Neural cell (in vitro differentiated cells): ENCODE measurements around the gene KBTBD13. TPM values are rescaled to one million over a fixed set of nuclear protein-coding genes. Genes with fewer than 3 reads are reported as not detected.

Experiments
- H2AFZ ChIP-seq: fragments of 200-600, 300-800 bp; sonication (generic), shearing (Covaris generic); 2 replicates; pipeline ENCODE4 v1.6.0; 2014; ENCODE audit warnings: low read depth, mild to moderate bottlenecking, antibody characterized with exemption, low read length, moderate library complexity
- H3F3A ChIP-seq: fragments of 200-600 bp; shearing (Covaris generic); 2 replicates; pipeline ENCODE4 v1.6.1; 2016; ENCODE audit warnings: mild to moderate bottlenecking, moderate library complexity, mixed read lengths, antibody characterized with exemption, low read length; ENCODE audit not compliant: insufficient read depth, poor library complexity, severe bottlenecking
- H3K27ac ChIP-seq: fragments of 200-600, 300-800 bp; sonication (generic), shearing (Covaris generic); 2 replicates; pipeline ENCODE4 v1.5.1; 2014; ENCODE audit warnings: mild to moderate bottlenecking, low read length, moderate library complexity
- H3K27me3 ChIP-seq: fragments of 300-800, 200-600 bp; sonication (generic), shearing (Covaris generic); 2 replicates; pipeline ENCODE4 v1.6.0; 2014; ENCODE audit warnings: mild to moderate bottlenecking, low read depth, low read length, moderate library complexity; ENCODE audit not compliant: insufficient read depth
- H3K36me3 ChIP-seq: fragments of 300-800, 200-600 bp; sonication (generic), shearing (Covaris generic); 2 replicates; pipeline ENCODE4 v1.5.1; 2014; ENCODE audit warnings: mild to moderate bottlenecking, antibody characterized with exemption, low read length, moderate library complexity; ENCODE audit not compliant: insufficient read depth
- H3K4me2 ChIP-seq: fragments of 300-800, 200-600 bp; sonication (generic), shearing (Covaris generic); 2 replicates; pipeline ENCODE4 v1.6.0; 2014; ENCODE audit warnings: mild to moderate bottlenecking, low read length
- H3K4me3 ChIP-seq: fragments of 300-800, 200-600 bp; sonication (generic), shearing (Covaris generic); 2 replicates; pipeline ENCODE4 v1.5.1; 2014; ENCODE audit warnings: mild to moderate bottlenecking, low read length, moderate library complexity
- H3K79me2 ChIP-seq: fragments of 200-600 bp; shearing (Covaris generic); replicated peaks from 2 replicates; pipeline ENCODE4 v1.6.0; 2014; ENCODE audit warnings: mild to moderate bottlenecking, low read length, moderate library complexity; ENCODE audit not compliant: insufficient read depth
- H3K9ac ChIP-seq: fragments of 300-800, 200-600 bp; sonication (generic), shearing (Covaris generic); 2 replicates; pipeline ENCODE4 v1.6.1; 2016; ENCODE audit warnings: mild to moderate bottlenecking, low read length, mixed read lengths
- H3K9me2 ChIP-seq: fragments of 200-600 bp; shearing (Covaris generic); 2 replicates; pipeline ENCODE4 v1.6.1; 2016; ENCODE audit warnings: mild to moderate bottlenecking, low read length, mixed read lengths; ENCODE audit not compliant: insufficient read depth
- H3K9me3 ChIP-seq: fragments of 200-600, 300-800 bp; sonication (generic), shearing (Covaris generic); 2 replicates; pipeline ENCODE4 v1.6.1; 2016; ENCODE audit warnings: mild to moderate bottlenecking, mixed run types, low read length, moderate library complexity, mixed read lengths
- H4K20me1 ChIP-seq: fragments of 200-600 bp; shearing (Covaris generic); 2 replicates; pipeline ENCODE4 v1.6.1; 2016; ENCODE audit warnings: mild to moderate bottlenecking, mixed run types; ENCODE audit not compliant: insufficient read depth
- CTCF ChIP-seq: fragments of 450-650 bp; IDR thresholded peaks from 2 replicates; pipeline ENCODE4 v1.5.1; 2014; ENCODE audit warnings: antibody characterized with exemption, mild to moderate bottlenecking, moderate library complexity; ENCODE audit not compliant: poor library complexity, severe bottlenecking
- EP300 ChIP-seq: fragments of 450-650 bp; conservative IDR thresholded peaks from 2 replicates; pipeline ENCODE4 v1.6.1; 2014; ENCODE audit warnings: antibody characterized with exemption, mild to moderate bottlenecking, moderate library complexity; ENCODE audit not compliant: poor library complexity, severe bottlenecking
- EZH2 ChIP-seq: fragments of 200-600, 300-800 bp; shearing (Covaris generic), sonication (generic); IDR thresholded peaks from 2 replicates; pipeline ENCODE4 v1.6.1; 2014; ENCODE audit warnings: antibody characterized with exemption, low read length, borderline replicate concordance, mild to moderate bottlenecking; ENCODE audit not compliant: insufficient read depth, poor library complexity, severe bottlenecking
- MXI1 ChIP-seq: fragments of 450-650 bp; conservative IDR thresholded peaks from 2 replicates; pipeline ENCODE4 v1.6.1; 2014; ENCODE audit warnings: antibody characterized with exemption, mild to moderate bottlenecking; ENCODE audit not compliant: poor library complexity, severe bottlenecking
- POLR2AphosphoS5 ChIP-seq: IDR thresholded peaks from 2 replicates; pipeline ENCODE4 v1.6.1; 2012
- RAD21 ChIP-seq: fragments of 450-650 bp; conservative IDR thresholded peaks from 2 replicates; pipeline ENCODE4 v1.6.1; 2014; ENCODE audit warnings: antibody characterized with exemption, mild to moderate bottlenecking, moderate library complexity
- REST ChIP-seq: IDR thresholded peaks from 2 replicates; pipeline ENCODE4 v1.6.1; 2012; ENCODE audit warnings: borderline replicate concordance
- SMC3 ChIP-seq: fragments of 450-650 bp; conservative IDR thresholded peaks from 2 replicates; pipeline ENCODE4 v1.6.1; 2014; ENCODE audit warnings: antibody characterized with exemption, mild to moderate bottlenecking, moderate library complexity; ENCODE audit not compliant: poor library complexity
- TAF1 ChIP-seq: IDR thresholded peaks from 2 replicates; pipeline ENCODE4 v1.6.1; 2012; ENCODE audit warnings: low read depth
- polyA plus RNA-seq: library from polyadenylated mRNA; depleted of rRNA; stranded (reverse); fragments of >200 nt; gene quantifications from 2 replicates; pipeline ENCODE4 v1.2.3, GENCODE V29; 2014

KBTBD13 gene
- polyA plus RNA-seq, 1 donor from 2014 or later = not detected

GRCh38 chr15:65034719-65035118 lies 41.8 kb upstream of the KBTBD13 start:
- H3K36me3 ChIP-seq = no peaks in the 10 kb centered on the region
- H3F3A ChIP-seq = no peaks in the 10 kb centered on the region
- no peaks in the 10 kb centered on the region for H3K9me3 ChIP-seq
- no peak overlapping the region for H3K4me2 ChIP-seq
- no peaks in the 10 kb centered on the region for H4K20me1 ChIP-seq
- H3K4me3 ChIP-seq = no peak overlapping the region
- H3K9me2 ChIP-seq = no peaks in the 10 kb centered on the region
- no peak overlapping the region for H3K27ac ChIP-seq
- no peaks in the 10 kb centered on the region for H3K79me2 ChIP-seq
- H3K27me3 ChIP-seq = no peaks in the 10 kb centered on the region
- H2AFZ ChIP-seq = no peak overlapping the region
- no peak overlapping the region for H3K9ac ChIP-seq
- TF ChIP-seq SMC3 = no peak
- TF ChIP-seq RAD21 = no peak
- no peak for TF ChIP-seq EP300

- H3K27me3 ChIP-seq = no peaks in the 10 kb centered on the region
- H3K9ac ChIP-seq = no peak overlapping the region
- no peak overlapping the region for H2AFZ ChIP-seq
- H3K79me2 ChIP-seq = no peaks in the 10 kb centered on the region
- no peak overlapping the region for H3K4me3 ChIP-seq
- no peaks in the 10 kb centered on the region for H3K36me3 ChIP-seq
- TF ChIP-seq POLR2AphosphoS5 (no peak), RAD21 (no peak), EP300 (no peak), REST (no peak), CTCF (no peak), MXI1 (no peak), EZH2 (no peak), SMC3 (no peak), TAF1 (no peak)
- H3K9me3 ChIP-seq = no peaks in the 10 kb centered on the region
- H3F3A ChIP-seq = no peaks in the 10 kb centered on the region
- no peak overlapping the region for H3K27ac ChIP-seq
- H3K4me2 ChIP-seq = no peak overlapping the region
- H3K9me2 ChIP-seq = no peaks in the 10 kb centered on the region
- H4K20me1 ChIP-seq = no peaks in the 10 kb centered on the region
These were observed 39.2 kb upstream of the KBTBD13 start for GRCh38 chr15:65037309-65037708.

- H3K79me2 ChIP-seq = no peaks in the 10 kb centered on the region
- no peak overlapping the region for H3K9ac ChIP-seq
- TF ChIP-seq EZH2 (no peak), TAF1 (no peak), CTCF (no peak), SMC3 (no peak), MXI1 (no peak), POLR2AphosphoS5 (no peak), EP300 (no peak), RAD21 (no peak), REST (no peak)
- H3F3A ChIP-seq = no peaks in the 10 kb centered on the region
- H3K27me3 ChIP-seq = no peaks in the 10 kb centered on the region
- H3K4me2 ChIP-seq = no peak overlapping the region
- no peaks in the 10 kb centered on the region for H3K9me2 ChIP-seq
- H2AFZ ChIP-seq = no peak overlapping the region
- H4K20me1 ChIP-seq = no peaks in the 10 kb centered on the region
- H3K36me3 ChIP-seq = no peaks in the 10 kb centered on the region
- no peaks in the 10 kb centered on the region for H3K9me3 ChIP-seq
- H3K27ac ChIP-seq = no peak overlapping the region
- H3K4me3 ChIP-seq = no peak overlapping the region
These were observed 38.1 kb upstream of the KBTBD13 start for GRCh38 chr15:65038428-65038827.
